GM12891 (cell line): ENCODE data around the gene NFYA.

Experiments
- DNase-seq: peaks from one replicate; pipeline ENCODE4 v3.0.0; 2011; ENCODE audit warnings: low spot score; ENCODE audit not compliant: insufficient read length
- FAIRE-seq: peaks from 2 replicates; lab custom pipeline; 2011; peaks lifted over from hg19 to GRCh38; lab: Jason Lieb, UNC
- PAX5 ChIP-seq: IDR thresholded peaks from 2 replicates; pipeline ENCODE4 v1.6.1; 2011; ENCODE audit warnings: low read length, moderate library complexity, mild to moderate bottlenecking; ENCODE audit not compliant: insufficient read depth, severe bottlenecking
- POLR2A ChIP-seq: IDR thresholded peaks from 2 replicates; pipeline ENCODE4 v1.6.1; 2011; ENCODE audit warnings: low read depth, low read length, control low read depth
- POLR2AphosphoS5 ChIP-seq: IDR thresholded peaks from 2 replicates; pipeline ENCODE4 v1.6.1; 2011; ENCODE audit warnings: low read depth, low read length, control low read depth
- POU2F2 ChIP-seq: IDR thresholded peaks from 2 replicates; pipeline ENCODE4 v1.6.1; 2011; ENCODE audit warnings: low read depth, mild to moderate bottlenecking, control low read depth, low read length, moderate library complexity
- SPI1 ChIP-seq: IDR thresholded peaks from 2 replicates; pipeline ENCODE4 v1.6.1; 2011; ENCODE audit warnings: low read depth, low read length, control low read depth
- TAF1 ChIP-seq: IDR thresholded peaks from 2 replicates; pipeline ENCODE4 v1.6.1; 2011; ENCODE audit warnings: low read depth, low read length, control low read depth

NFYA gene

DNA sequence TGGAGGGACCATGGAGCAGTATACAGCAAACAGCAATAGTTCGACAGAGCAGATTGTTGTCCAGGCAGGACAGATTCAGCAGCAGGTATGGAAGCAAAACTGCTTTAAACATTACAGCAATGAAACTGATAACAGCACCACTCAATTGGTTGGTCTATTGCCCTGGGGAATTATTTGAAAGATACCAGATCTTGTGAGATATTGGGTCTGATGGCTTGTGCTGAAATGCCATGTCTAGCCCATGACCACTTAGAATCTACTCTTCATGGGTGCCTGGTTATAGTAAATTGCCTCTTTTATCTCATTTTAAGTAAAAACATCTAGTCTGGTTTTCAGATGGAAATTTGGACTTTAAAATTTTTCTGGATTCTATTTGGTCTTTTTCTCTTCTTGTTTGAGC, 6.3 kb downstream of the NFYA start:
- TF ChIP-seq TAF1 (no peak), SPI1 (no peak), POLR2AphosphoS5 (no peak), POU2F2 (no peak), POLR2A (no peak), PAX5 (no peak)
- FAIRE-seq = no peak
- DNase-seq = no peak

- FAIRE-seq = no peak
- no peak for TF ChIP-seq POLR2AphosphoS5
- TF ChIP-seq PAX5 = no peak
- no peak for DNase-seq
Measured at GRCh38 chr6:41080621-41081020, 7.8 kb downstream of the NFYA start.

DNA sequence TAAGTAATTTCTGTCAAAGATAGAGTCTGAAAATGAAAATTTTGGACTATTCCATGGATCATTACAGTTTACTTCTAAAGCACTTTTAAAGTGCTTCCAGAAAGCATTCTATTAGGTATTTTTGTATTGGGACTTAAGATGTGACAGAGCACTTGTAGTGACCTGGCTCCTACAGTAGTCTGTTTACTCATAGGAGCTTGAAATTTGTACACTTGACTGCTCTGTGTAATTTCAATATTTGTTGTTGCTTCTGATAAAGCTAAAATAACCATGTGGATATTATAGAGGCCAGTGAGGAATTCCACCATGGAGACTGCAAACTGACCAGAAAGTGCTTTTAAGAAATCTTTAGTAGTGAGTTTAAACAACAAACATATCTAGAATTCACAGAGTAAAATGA, 10.3 kb downstream of the NFYA start:
- TF ChIP-seq POLR2A = no peak
- no peak for TF ChIP-seq TAF1
- TF ChIP-seq SPI1 = no peak
- no peak for FAIRE-seq

DNA sequence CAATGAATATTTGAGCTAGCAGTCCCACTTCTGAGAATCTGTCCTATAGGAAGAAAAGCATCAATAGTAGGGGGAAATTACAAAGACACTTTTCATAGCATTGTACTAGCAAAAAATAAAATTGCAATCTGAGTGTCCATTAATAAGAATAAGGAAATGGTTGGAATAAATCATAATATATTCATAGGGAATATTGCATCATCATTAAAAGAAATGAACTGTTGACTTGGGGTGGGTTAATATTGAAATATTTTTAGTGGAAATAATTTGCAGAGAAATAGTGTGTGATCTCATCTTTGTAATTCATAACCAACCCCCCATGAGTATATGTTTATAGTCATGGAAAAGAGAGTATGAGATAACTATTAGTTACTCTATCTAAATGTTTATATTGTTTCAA, 12.4 kb downstream of the NFYA start:
- FAIRE-seq = no peak
- TF ChIP-seq SPI1 (no peak), PAX5 (no peak), POLR2A (no peak), POLR2AphosphoS5 (no peak), POU2F2 (no peak), TAF1 (no peak)
- no peak for DNase-seq

More for the DNA sequence above, 10.3 kb downstream of the NFYA start:
- DNase-seq = no peak

DNA sequence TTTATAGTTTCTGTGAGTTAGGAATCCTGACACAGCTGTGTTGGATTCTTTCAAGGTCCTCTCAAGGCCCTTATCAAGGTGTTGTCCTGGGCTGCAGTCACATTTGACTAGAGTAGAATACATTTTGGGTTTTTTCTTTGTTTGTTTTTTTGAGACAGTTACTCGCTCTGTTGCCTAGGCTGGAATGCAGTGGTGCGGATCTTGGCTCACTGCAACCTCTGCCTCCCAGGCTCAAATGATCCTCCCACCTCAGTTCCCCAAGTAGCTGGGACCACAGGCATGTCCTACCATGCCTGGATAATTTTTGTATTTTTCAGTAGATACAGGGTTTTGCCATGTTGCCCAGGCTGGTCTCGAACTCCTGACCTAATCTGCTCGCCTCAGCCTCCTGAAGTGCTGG, 15.7 kb downstream of the NFYA start:
- TF ChIP-seq POLR2A (no peak), PAX5 (no peak), POU2F2 (no peak), POLR2AphosphoS5 (no peak), SPI1 (no peak)
- DNase-seq = no peak
- FAIRE-seq = no peak

- FAIRE-seq (no peak), DNase-seq (no peak)
- TF ChIP-seq TAF1 (no peak), PAX5 (no peak), POU2F2 (no peak), POLR2A (no peak), POLR2AphosphoS5 (no peak), SPI1 (no peak)
Measured at GRCh38 chr6:41090841-41091761, 18.3 kb downstream of the NFYA start.

DNA sequence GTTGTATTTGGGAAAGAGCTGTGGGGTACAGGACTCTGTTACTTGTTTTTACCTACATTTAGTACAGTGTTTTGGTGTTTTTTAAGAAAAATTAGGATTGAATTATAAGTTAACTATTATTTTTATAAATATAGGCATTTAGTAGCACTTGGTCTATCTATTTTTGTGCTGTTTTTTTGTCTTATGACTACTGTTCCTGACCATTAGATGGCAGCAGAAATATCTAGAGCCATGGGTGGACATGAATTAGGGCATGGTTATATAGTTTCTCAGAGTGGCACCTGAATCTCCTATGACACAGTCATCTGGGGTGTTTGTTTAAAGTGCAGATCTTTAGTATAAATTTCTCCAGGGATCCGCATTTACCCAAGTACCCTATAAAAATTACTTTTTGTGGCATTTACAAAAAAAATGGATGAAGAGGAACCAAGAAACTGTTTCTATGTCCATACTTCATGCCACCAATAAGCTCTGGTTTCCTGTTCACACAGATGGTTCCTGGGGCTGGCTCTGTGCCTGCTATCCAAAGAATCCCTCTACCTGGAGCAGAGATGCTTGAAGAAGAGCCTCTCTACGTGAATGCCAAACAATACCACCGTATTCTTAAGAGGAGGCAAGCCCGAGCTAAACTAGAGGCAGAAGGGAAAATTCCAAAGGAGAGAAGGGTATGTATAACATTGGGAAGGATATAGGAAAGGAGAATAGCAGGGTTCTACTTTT, 19.8 kb downstream of the NFYA start:
- TF ChIP-seq TAF1 = no peak
- no peak for TF ChIP-seq POLR2A
- TF ChIP-seq PAX5 = no peak
- no peak for TF ChIP-seq POLR2AphosphoS5
- no peak for TF ChIP-seq SPI1
- TF ChIP-seq POU2F2 = no peak
- no peak for FAIRE-seq
- DNase-seq = no peak

DNA sequence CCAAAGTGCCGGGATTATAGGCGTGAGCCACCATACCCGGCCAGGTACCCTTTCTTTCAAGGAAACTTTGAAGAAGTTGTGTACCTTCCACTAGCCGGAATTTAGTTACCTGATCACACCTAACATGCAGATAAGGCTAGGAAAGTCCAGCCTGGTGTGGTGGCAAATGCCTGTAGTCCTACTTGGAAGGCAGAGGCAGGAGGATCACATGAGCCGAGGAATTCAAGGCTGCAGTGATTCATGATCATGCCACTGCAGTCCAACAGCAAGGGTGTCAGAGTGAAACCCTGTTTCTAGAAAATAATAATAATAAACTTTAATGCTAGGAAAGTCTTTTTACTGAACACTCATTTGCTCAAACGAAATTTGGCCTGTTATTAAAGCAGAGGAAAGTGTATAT, 21.0 kb downstream of the NFYA start:
- no peak for FAIRE-seq
- TF ChIP-seq POU2F2 (no peak), SPI1 (no peak), TAF1 (no peak), POLR2AphosphoS5 (no peak), POLR2A (no peak), PAX5 (no peak)
- DNase-seq = no peak

DNA sequence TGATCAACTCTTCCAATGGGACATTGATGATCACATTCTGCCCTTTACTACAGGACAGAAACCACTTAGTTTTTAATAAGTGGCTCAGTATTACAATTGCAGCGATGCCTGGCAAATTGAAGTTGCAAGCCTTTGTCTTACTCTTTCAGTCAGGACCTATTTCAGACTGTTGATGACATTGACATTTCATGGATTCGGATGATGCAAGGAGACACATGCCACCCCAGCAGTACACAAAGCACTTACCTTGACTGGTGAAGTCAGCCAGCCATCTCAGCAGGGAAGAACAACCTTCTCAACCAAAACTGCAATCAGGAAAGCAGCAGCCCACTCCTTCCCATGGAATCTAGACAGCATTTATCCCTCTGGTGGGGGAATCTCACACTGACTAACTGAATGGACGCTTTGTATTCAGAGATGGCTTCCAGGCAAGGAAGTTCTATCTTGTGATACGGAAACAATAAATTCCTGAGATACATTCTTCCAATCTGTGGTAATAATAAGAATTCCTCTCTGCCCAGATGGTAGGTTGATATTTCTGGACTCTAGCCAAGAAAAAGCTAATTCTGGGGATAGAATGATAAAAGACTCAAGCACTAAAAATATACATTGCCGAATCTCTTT, 24.8 kb downstream of the NFYA start:
- TF ChIP-seq SPI1 (no peak), POLR2AphosphoS5 (no peak), POU2F2 (no peak), POLR2A (no peak)
- FAIRE-seq (no peak), DNase-seq (no peak)
